GM23338 (cell line): ENCODE results near the gene CERT1. TPM values are rescaled to one million over a fixed set of nuclear protein-coding genes. Genes with fewer than 3 reads are reported as not detected.

ENCODE experiments used
- ATAC-seq: fragments of 200-7000 bp; cut with Tn5 transposase; 3 replicates; pipeline ENCODE4 v1.9.1; 2020
- DNase-seq: peaks from one replicate; pipeline ENCODE4 v3.0.0-alpha.2; 2015; ENCODE audit warnings: low spot score
- H2AFZ ChIP-seq: fragments of 200-600 bp; sonication (generic); 2 replicates; pipeline ENCODE4 v1.8.0; 2016; ENCODE audit warnings: antibody characterized with exemption, mild to moderate bottlenecking, moderate library complexity
- H3F3A ChIP-seq: fragments of 200-600 bp; sonication (generic); replicated peaks from 2 replicates; pipeline ENCODE4 v1.8.0; 2017; ENCODE audit warnings: antibody characterized with exemption, mixed run types, low read depth
- H3K27ac ChIP-seq: fragments of 200-600 bp; sonication (generic); 2 replicates; pipeline ENCODE4 v1.6.1; 2016; ENCODE audit warnings: low read depth
- H3K27me3 ChIP-seq: fragments of 200-600 bp; sonication (generic); 2 replicates; pipeline ENCODE4 v1.8.0; 2016; ENCODE audit warnings: mild to moderate bottlenecking, mixed run types, moderate library complexity; ENCODE audit not compliant: insufficient read depth
- H3K36me3 ChIP-seq: fragments of 200-600 bp; sonication (generic); 2 replicates; pipeline ENCODE4 v1.8.0; 2016; ENCODE audit warnings: mild to moderate bottlenecking; ENCODE audit not compliant: insufficient read depth
- H3K4me1 ChIP-seq: fragments of 200-600 bp; sonication (generic); 2 replicates; pipeline ENCODE4 v1.8.0; 2016; ENCODE audit warnings: mild to moderate bottlenecking, moderate library complexity; ENCODE audit not compliant: insufficient read depth
- H3K4me2 ChIP-seq: fragments of 200-600 bp; sonication (generic); 2 replicates; pipeline ENCODE4 v1.7.1; 2017; ENCODE audit warnings: mixed run types
- H3K4me3 ChIP-seq: fragments of 200-600 bp; sonication (generic); 2 replicates; pipeline ENCODE4 v1.6.1; 2016; ENCODE audit warnings: mixed run types
- H3K79me2 ChIP-seq: fragments of 200-600 bp; sonication (generic); replicated peaks from 2 replicates; pipeline ENCODE4 v1.8.0; 2017; ENCODE audit warnings: mild to moderate bottlenecking; ENCODE audit not compliant: insufficient read depth
- H3K9me2 ChIP-seq: fragments of 200-600 bp; sonication (generic); 2 replicates; pipeline ENCODE4 v1.8.0; 2017; ENCODE audit not compliant: insufficient read depth
- H4K20me1 ChIP-seq: fragments of 200-600 bp; sonication (generic); replicated peaks from 2 replicates; pipeline ENCODE4 v1.8.0; 2017; ENCODE audit warnings: mild to moderate bottlenecking; ENCODE audit not compliant: insufficient read depth
- H3K27ac Mint-ChIP-seq: 2 replicates; pipeline ENCODE4 v1.8.0; 2020; ENCODE audit warnings: inconsistent platforms, mild to moderate bottlenecking, moderate library complexity, mixed read lengths
- H3K27me3 Mint-ChIP-seq: 3 replicates; pipeline ENCODE4 v1.8.0; 2022; ENCODE audit warnings: low read depth, mild to moderate bottlenecking, moderate library complexity, mixed read lengths, inconsistent platforms; ENCODE audit not compliant: insufficient read depth, poor library complexity
- H3K36me3 Mint-ChIP-seq: 3 replicates; pipeline ENCODE4 v1.8.0; 2021; ENCODE audit warnings: low read depth, mild to moderate bottlenecking, inconsistent platforms, moderate library complexity, mixed read lengths
- H3K4me1 Mint-ChIP-seq: 3 replicates; pipeline ENCODE4 v1.8.0; 2020; ENCODE audit warnings: mild to moderate bottlenecking, inconsistent platforms, mixed read lengths
- H3K4me3 Mint-ChIP-seq: 3 replicates; pipeline ENCODE4 v1.8.0; 2021; ENCODE audit warnings: moderate library complexity, mild to moderate bottlenecking, inconsistent platforms, mixed read lengths
- H3K9me3 Mint-ChIP-seq: 3 replicates; pipeline ENCODE4 v1.8.0; 2020; ENCODE audit warnings: moderate library complexity, mild to moderate bottlenecking, inconsistent platforms, mixed read lengths
- ZNF114 ChIP-seq: fragments of 250-450 bp; sonication (Bioruptor Pico); IDR thresholded peaks from 2 replicates; pipeline ENCODE4 v1.5.0; 2020; ENCODE audit warnings: mild to moderate bottlenecking, moderate library complexity
- polyA plus RNA-seq: library from polyadenylated mRNA; unstranded; fragments of >200 nt; fragmentation: Nextera tagmentation; extraction: Ambion mirVana; gene quantifications from 2 replicates; pipeline ENCODE4 v1.2.1, GENCODE V29; 2016
- total RNA-seq: library from RNA; depleted of rRNA; stranded (reverse); fragments of >200 nt; shearing (Covaris generic); gene quantifications from 2 replicates; pipeline ENCODE4 v1.2.3, GENCODE V29; 2014
- TF ChIP-seq, protein P1 (sequence below): fragments of 250-450 bp; sonication (Bioruptor Pico); IDR thresholded peaks from 2 replicates; pipeline ENCODE4 v1.5.0; 2020; ENCODE audit warnings: mild to moderate bottlenecking, moderate library complexity
- TF ChIP-seq, protein P2 (sequence below): IDR thresholded peaks from one replicate; pipeline ENCODE4 v1.6.1; 2018; ENCODE audit warnings: antibody characterized with exemption; ENCODE audit not compliant: unreplicated experiment
- TF ChIP-seq, protein P3 (sequence below), 2 experiments: fragments of 200-600 bp in 1 of 2; sonication (generic) in 1 of 2; conservative IDR thresholded peaks; 2 replicates each; pipeline versions ENCODE4 v1.5.1 to v1.6.1; 2016 to 2017; ENCODE audit warnings: antibody characterized with exemption in 2 of 2, low read depth in 2 of 2, mild to moderate bottlenecking in 2 of 2, moderate library complexity in 1 of 2

CERT1 gene
- total and polyA plus RNA-seq, 2 experiments from 2014 or later, result 36.5 to 40.7 TPM

GRCh38 chr5:75521195-75521594 is 9.8 kb upstream of the CERT1 start:
- no peak overlapping the region for H3K4me3 ChIP-seq
- peaks cover 3% of the 10 kb centered on the region; the same call in 1 of the 2 replicates for H3K36me3 ChIP-seq
- peaks cover 48% of the 10 kb centered on the region for H3K79me2 ChIP-seq
- H3F3A ChIP-seq, result no peaks in the 10 kb centered on the region
- no peaks in the 10 kb centered on the region for H4K20me1 ChIP-seq
- no peaks in the 10 kb centered on the region for H3K4me1 ChIP-seq
- H3K4me2 ChIP-seq, result no peak overlapping the region
- DNase-seq, result no peak
- no peaks in the 10 kb centered on the region for H3K9me2 ChIP-seq
- H3K27me3 ChIP-seq, result no peaks in the 10 kb centered on the region
- Mint-ChIP-seq H3K27ac (no peak overlapping the region), H3K4me1 (peaks cover 3% of the 10 kb centered on the region; the same call in 2 of the 3 replicates), H3K36me3 (peaks cover 18% of the 10 kb centered on the region; the same call in 2 of the 3 replicates), H3K27me3 (peaks cover 4% of the 10 kb centered on the region), H3K9me3 (peaks cover 16% of the 10 kb centered on the region), H3K4me3 (no peak overlapping the region)
- H3K27ac ChIP-seq, result no peak overlapping the region
- TF ChIP-seq, protein P1, sequence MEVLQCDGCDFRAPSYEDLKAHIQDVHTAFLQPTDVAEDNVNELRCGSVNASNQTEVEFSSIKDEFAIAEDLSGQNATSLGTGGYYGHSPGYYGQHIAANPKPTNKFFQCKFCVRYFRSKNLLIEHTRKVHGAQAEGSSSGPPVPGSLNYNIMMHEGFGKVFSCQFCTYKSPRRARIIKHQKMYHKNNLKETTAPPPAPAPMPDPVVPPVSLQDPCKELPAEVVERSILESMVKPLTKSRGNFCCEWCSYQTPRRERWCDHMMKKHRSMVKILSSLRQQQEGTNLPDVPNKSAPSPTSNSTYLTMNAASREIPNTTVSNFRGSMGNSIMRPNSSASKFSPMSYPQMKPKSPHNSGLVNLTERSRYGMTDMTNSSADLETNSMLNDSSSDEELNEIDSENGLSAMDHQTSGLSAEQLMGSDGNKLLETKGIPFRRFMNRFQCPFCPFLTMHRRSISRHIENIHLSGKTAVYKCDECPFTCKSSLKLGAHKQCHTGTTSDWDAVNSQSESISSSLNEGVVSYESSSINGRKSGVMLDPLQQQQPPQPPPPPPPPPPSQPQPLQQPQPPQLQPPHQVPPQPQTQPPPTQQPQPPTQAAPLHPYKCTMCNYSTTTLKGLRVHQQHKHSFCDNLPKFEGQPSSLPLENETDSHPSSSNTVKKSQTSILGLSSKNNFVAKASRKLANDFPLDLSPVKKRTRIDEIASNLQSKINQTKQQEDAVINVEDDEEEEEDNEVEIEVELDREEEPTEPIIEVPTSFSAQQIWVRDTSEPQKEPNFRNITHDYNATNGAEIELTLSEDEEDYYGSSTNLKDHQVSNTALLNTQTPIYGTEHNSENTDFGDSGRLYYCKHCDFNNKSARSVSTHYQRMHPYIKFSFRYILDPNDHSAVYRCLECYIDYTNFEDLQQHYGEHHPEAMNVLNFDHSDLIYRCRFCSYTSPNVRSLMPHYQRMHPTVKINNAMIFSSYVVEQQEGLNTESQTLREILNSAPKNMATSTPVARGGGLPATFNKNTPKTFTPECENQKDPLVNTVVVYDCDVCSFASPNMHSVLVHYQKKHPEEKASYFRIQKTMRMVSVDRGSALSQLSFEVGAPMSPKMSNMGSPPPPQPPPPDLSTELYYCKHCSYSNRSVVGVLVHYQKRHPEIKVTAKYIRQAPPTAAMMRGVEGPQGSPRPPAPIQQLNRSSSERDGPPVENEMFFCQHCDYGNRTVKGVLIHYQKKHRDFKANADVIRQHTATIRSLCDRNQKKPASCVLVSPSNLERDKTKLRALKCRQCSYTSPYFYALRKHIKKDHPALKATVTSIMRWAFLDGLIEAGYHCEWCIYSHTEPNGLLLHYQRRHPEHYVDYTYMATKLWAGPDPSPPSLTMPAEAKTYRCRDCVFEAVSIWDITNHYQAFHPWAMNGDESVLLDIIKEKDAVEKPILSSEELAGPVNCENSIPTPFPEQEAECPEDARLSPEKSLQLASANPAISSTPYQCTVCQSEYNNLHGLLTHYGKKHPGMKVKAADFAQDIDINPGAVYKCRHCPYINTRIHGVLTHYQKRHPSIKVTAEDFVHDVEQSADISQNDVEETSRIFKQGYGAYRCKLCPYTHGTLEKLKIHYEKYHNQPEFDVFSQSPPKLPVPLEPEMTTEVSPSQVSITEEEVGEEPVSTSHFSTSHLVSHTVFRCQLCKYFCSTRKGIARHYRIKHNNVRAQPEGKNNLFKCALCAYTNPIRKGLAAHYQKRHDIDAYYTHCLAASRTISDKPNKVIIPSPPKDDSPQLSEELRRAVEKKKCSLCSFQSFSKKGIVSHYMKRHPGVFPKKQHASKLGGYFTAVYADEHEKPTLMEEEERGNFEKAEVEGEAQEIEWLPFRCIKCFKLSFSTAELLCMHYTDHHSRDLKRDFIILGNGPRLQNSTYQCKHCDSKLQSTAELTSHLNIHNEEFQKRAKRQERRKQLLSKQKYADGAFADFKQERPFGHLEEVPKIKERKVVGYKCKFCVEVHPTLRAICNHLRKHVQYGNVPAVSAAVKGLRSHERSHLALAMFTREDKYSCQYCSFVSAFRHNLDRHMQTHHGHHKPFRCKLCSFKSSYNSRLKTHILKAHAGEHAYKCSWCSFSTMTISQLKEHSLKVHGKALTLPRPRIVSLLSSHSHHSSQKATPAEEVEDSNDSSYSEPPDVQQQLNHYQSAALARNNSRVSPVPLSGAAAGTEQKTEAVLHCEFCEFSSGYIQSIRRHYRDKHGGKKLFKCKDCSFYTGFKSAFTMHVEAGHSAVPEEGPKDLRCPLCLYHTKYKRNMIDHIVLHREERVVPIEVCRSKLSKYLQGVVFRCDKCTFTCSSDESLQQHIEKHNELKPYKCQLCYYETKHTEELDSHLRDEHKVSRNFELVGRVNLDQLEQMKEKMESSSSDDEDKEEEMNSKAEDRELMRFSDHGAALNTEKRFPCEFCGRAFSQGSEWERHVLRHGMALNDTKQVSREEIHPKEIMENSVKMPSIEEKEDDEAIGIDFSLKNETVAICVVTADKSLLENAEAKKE (CRISPR knock-in tag), result no peak
- no peak for TF ChIP-seq ZNF114 (CRISPR knock-in tag)
- TF ChIP-seq, protein P2, sequence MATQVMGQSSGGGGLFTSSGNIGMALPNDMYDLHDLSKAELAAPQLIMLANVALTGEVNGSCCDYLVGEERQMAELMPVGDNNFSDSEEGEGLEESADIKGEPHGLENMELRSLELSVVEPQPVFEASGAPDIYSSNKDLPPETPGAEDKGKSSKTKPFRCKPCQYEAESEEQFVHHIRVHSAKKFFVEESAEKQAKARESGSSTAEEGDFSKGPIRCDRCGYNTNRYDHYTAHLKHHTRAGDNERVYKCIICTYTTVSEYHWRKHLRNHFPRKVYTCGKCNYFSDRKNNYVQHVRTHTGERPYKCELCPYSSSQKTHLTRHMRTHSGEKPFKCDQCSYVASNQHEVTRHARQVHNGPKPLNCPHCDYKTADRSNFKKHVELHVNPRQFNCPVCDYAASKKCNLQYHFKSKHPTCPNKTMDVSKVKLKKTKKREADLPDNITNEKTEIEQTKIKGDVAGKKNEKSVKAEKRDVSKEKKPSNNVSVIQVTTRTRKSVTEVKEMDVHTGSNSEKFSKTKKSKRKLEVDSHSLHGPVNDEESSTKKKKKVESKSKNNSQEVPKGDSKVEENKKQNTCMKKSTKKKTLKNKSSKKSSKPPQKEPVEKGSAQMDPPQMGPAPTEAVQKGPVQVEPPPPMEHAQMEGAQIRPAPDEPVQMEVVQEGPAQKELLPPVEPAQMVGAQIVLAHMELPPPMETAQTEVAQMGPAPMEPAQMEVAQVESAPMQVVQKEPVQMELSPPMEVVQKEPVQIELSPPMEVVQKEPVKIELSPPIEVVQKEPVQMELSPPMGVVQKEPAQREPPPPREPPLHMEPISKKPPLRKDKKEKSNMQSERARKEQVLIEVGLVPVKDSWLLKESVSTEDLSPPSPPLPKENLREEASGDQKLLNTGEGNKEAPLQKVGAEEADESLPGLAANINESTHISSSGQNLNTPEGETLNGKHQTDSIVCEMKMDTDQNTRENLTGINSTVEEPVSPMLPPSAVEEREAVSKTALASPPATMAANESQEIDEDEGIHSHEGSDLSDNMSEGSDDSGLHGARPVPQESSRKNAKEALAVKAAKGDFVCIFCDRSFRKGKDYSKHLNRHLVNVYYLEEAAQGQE, result no peak
- TF ChIP-seq, protein P3, sequence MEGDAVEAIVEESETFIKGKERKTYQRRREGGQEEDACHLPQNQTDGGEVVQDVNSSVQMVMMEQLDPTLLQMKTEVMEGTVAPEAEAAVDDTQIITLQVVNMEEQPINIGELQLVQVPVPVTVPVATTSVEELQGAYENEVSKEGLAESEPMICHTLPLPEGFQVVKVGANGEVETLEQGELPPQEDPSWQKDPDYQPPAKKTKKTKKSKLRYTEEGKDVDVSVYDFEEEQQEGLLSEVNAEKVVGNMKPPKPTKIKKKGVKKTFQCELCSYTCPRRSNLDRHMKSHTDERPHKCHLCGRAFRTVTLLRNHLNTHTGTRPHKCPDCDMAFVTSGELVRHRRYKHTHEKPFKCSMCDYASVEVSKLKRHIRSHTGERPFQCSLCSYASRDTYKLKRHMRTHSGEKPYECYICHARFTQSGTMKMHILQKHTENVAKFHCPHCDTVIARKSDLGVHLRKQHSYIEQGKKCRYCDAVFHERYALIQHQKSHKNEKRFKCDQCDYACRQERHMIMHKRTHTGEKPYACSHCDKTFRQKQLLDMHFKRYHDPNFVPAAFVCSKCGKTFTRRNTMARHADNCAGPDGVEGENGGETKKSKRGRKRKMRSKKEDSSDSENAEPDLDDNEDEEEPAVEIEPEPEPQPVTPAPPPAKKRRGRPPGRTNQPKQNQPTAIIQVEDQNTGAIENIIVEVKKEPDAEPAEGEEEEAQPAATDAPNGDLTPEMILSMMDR (conservative IDR thresholded peaks at IDR 0.05; ENCODE audit: low read depth in 2 of 2), result no peak
- ATAC-seq, result no peak
- H2AFZ ChIP-seq, result no peak overlapping the region
